Astrocyte (in vitro differentiated cells and primary cell): ENCODE results near the gene C3orf33.

Experiments used
- EZH2 ChIP-seq: IDR thresholded peaks from 2 replicates; pipeline ENCODE4 v1.6.1; 2012; ENCODE audit warnings: mild to moderate bottlenecking, low read length, inconsistent platforms; ENCODE audit not compliant: insufficient read depth
- TF ChIP-seq, protein P1 (sequence below): IDR thresholded peaks from 2 replicates; pipeline ENCODE4 v1.5.1; 2011; ENCODE audit warnings: low read depth, mild to moderate bottlenecking, inconsistent platforms, low read length, moderate library complexity; ENCODE audit not compliant: insufficient read depth

DNA sequence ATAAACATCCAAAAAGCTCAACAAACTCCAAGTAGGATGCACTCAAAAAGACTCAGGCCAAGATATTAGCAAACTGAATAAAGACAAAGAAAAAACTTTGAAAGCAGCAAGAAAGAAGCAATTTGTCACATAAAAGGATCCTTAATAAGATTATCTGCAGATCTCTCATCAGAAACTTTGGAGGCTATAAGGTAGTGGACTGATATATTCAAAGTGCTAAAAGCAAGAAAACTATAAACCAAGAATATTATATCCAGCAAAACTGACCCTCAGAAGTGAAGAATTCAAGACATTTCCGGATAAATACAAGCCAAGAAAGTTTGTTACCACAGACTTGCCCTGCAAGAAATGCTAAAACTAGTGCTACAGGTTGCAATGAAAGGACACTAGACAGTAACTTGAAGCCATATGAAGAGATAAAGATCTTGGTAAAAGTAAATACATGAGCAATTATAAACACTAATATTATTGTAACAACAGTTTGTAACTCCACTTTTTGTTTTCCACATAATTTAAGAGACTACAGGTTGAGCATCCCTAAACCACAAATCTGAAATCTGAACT lies 23.6 kb downstream of the C3orf33 start:
- TF ChIP-seq, protein P1, sequence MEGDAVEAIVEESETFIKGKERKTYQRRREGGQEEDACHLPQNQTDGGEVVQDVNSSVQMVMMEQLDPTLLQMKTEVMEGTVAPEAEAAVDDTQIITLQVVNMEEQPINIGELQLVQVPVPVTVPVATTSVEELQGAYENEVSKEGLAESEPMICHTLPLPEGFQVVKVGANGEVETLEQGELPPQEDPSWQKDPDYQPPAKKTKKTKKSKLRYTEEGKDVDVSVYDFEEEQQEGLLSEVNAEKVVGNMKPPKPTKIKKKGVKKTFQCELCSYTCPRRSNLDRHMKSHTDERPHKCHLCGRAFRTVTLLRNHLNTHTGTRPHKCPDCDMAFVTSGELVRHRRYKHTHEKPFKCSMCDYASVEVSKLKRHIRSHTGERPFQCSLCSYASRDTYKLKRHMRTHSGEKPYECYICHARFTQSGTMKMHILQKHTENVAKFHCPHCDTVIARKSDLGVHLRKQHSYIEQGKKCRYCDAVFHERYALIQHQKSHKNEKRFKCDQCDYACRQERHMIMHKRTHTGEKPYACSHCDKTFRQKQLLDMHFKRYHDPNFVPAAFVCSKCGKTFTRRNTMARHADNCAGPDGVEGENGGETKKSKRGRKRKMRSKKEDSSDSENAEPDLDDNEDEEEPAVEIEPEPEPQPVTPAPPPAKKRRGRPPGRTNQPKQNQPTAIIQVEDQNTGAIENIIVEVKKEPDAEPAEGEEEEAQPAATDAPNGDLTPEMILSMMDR: no peak
- TF ChIP-seq EZH2: no peak
